Fibroblast of peridontal ligament (primary cell): ENCODE results near the gene POU6F1.
"Not testable (repeated sequence)": the region's sequence is repeated elsewhere in the genome, so short reads cannot be mapped to it uniquely, and the experiment has no call there.

Experiments used
- DNase-seq: peaks from one replicate; pipeline ENCODE4 v3.0.0-alpha.2; 2010; ENCODE audit errors: extremely low read depth

POU6F1 gene, protein sequence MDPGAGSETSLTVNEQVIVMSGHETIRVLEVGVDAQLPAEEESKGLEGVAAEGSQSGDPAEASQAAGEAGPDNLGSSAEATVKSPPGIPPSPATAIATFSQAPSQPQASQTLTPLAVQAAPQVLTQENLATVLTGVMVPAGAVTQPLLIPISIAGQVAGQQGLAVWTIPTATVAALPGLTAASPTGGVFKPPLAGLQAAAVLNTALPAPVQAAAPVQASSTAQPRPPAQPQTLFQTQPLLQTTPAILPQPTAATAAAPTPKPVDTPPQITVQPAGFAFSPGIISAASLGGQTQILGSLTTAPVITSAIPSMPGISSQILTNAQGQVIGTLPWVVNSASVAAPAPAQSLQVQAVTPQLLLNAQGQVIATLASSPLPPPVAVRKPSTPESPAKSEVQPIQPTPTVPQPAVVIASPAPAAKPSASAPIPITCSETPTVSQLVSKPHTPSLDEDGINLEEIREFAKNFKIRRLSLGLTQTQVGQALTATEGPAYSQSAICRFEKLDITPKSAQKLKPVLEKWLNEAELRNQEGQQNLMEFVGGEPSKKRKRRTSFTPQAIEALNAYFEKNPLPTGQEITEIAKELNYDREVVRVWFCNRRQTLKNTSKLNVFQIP

GRCh38 chr12:51217968-51218606 is at the start of gene POU6F1:
TSS of gene POU6F1 (minus strand) at chr12:51218062. CDS start at chr12:51206836, 11,226 bp downstream.
- DNase-seq: peak; percentile 81

- DNase-seq: no peak
Observed at GRCh38 chr12:51265024-51265423, 47.2 kb upstream of the POU6F1 start.

GRCh38 chr12:51264297-51264696 is 46.4 kb upstream of the POU6F1 start:
- DNase-seq: no peak

GRCh38 chr12:51263341-51263740 is 45.5 kb upstream of the POU6F1 start:
- no peak for DNase-seq

DNA sequence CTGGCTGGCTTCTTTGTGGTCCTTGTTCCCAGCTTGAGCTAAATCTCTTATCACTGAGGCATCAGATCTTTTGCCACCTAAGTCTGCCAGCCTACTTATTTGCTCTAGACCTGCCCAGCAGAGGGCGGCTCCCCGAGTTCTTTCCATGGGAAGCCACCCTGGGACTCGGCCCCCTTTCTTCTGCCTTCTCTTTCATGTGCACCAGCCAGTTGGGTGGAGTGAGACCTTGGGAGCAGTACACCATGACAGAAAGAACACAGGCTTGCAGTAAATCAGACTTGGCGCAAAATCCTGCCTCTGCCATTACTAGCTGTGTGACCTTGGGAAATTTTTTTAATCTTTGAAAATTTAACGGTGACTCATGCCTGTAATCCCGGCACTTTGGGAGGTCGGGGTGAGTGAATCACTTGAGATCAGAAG is 44.9 kb upstream of the POU6F1 start:
- DNase-seq: peak; percentile 65

- not testable (repeated sequence) for DNase-seq
Observed at GRCh38 chr12:51259600-51259999, 41.7 kb upstream of the POU6F1 start.

DNA sequence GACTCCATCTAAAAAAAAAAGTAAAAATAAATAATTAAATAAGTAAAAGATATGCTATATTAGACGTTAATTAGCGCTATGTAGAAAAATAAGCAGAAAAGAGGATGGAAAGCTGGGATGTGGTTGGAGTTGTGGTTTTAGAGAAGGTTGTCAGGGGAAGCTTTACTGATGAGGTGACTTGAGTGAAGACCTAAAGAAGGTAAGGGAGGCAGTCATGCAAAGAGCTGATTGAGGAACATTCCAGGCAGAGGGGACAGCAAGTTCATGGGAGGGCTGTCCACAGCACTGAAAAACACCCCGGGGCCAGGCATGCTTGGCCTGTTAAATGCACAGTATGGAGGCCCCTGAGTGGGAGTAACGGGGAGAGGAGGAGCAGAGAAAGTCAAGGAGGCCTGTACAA is 36.7 kb upstream of the POU6F1 start:
- no peak for DNase-seq

- no peak for DNase-seq
Observed at GRCh38 chr12:51253276-51253675, 35.4 kb upstream of the POU6F1 start.

DNA sequence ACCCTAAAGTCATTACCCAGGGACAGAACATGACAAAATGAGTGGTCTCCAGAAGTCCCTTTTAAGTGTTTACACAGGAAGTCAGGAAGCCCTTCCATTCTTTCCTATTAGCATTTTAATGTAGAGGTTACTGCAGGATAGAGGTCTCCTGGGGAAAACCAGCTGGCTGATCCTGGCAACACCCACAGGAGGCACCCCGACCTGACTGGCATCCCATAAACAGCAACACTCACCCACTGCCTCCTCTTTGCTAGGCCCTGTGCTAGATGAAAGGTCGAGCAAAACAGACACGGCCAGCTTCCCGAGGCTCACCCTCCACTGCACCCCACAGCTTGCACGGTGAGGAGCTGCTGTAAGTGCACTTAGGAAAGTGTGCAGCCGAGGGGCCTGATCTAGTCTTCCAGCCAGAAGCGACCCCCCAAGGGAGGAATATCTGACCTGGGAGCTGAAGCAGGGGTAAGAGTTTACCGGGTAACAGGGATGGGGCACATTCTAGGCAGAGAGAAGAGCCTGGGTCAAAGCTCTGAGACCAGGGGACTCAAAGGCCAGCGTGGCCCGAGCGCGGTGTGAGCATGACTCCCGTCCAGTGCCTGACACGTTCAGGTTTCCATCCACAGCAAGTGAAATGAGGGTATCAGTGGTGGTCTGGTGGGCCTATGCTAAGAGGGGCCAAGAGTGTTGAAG is 29.8 kb upstream of the POU6F1 start:
- DNase-seq: no peak

DNA sequence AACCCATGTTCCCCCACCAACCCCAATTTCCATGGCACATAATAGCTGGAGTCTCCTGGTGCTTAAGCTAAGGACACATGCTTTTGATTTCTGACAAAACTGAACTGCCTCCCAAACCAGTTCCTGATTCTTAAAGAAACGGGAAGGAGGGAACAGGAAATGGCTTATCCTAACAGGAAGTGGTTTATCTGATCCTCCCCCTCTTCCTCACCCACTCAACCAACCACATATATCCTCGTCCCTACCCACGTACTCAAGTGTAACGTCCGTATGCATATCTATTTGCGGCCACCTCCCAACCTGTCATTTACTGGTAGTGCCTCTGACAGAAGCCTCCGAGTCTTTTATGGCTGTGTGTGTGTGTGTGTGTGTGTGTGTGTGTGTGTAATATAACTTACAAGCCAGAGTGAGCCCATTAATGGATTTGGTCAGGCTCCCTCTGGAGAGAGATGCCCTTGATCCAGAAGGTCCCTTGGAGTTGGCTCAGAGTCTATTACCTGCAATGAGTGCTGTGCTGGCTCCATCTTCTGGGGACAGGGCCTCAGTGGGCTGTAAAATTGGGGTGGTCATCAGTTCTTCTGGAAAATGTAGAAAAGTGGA is 28.5 kb upstream of the POU6F1 start:
- DNase-seq: peak; percentile 64

DNA sequence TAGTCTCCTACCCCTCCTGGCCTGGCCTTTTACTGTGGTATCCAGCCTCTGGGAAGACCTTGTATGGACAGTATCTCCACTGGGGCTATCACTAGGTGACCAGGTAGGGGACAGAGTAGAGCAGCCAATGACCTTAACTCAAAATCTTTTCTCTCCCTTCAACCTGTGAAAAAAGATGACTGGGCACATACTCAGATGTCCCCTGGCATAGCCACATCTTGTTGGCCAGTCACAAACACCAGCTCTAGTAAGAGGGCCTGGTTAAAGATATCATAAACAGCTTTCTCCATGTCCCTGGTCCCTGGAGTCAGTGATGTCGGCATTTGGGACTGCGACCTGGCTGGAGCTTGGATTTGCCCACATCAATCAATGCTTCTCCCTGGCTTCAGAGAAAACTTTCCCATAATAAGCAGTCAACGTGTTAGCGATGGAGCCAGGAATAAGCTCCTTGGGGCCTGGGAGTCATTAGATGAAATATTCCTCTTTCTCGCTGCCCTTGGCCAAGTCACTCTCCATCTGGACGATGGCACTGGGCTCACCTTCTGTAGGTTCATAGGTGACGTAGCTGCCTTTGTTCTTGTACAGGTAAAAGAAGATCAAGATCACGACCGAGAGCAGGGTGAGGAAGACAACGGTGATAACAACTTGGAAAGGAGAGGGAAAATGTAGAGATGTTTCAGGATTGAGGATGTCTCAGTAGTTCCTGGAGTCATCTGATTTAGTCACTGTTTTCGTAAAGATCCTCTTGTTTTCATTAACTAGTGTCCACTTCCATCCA is 27.8 kb upstream of the POU6F1 start:
- DNase-seq: no peak

DNA sequence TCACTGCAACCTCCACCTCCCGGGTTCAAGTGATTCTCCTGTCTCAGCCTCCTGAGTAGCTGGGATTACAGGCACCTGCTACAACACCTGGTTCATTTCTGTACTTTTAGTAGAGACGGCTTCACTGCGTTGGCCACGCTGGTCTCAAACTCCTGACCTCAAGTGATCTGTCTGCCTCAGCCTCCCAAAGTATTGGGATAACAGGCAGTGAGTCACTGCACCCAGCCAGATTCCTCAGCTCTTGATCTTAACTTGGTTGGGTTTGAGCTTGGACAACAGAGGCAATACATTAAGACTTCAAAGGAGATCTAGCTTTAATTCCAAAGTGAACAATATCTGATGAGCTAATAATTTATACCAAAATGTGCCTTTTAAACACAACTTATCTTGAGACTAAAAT is 26.4 kb upstream of the POU6F1 start:
- peak; percentile 18 for DNase-seq

- no peak for DNase-seq
Observed at GRCh38 chr12:51242876-51243275, 25.0 kb upstream of the POU6F1 start.

- no peak for DNase-seq
Observed at GRCh38 chr12:51242120-51242519, 24.3 kb upstream of the POU6F1 start.

DNA sequence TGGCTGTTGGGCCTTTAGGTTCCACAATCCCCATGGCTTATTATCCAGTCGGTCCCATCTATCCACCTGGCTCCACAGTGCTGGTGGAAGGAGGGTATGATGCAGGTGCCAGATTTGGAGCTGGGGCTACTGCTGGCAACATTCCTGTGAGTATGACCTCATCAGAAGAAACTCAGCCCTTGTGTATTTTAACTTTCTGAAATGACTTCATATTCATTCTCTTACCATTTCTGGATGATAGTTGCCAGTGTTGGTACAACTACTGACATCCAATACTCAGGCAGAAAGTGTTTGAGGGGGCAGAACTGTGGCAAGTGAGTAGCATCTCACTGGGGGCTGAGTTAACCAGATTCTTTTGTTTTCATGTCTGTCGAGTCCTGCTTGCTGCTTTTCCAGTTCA is 23.1 kb upstream of the POU6F1 start:
- peak; percentile 68 for DNase-seq

GRCh38 chr12:51238510-51239334 is 20.9 kb upstream of the POU6F1 start, which contains the start of gene DAZAP2:
TSS of gene DAZAP2 (plus strand) at chr12:51238826. CDS start at chr12:51238908, 82 bp downstream.
- DNase-seq: peak; percentile 93

- no peak for DNase-seq
Observed at GRCh38 chr12:51238037-51238509, 20.2 kb upstream of the POU6F1 start.

DNA sequence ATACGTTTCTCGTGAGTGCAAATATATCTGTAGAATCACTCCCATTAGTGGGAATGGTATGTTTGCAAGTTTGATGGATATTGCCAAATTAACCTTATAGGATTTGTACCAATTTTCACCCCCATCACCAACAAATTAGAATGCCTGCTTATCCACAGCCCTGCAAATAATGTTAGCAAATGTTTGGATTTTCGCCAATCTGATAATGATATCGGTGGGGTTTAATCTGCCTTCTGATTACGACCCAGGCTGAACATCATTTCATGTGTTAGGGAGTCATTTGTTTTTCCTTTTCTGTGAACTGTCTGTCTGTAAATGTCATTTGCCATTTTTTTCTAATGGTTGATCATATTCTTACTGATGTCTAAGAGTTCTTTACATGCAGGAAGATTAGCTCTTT is 16.7 kb upstream of the POU6F1 start:
- no peak for DNase-seq

DNA sequence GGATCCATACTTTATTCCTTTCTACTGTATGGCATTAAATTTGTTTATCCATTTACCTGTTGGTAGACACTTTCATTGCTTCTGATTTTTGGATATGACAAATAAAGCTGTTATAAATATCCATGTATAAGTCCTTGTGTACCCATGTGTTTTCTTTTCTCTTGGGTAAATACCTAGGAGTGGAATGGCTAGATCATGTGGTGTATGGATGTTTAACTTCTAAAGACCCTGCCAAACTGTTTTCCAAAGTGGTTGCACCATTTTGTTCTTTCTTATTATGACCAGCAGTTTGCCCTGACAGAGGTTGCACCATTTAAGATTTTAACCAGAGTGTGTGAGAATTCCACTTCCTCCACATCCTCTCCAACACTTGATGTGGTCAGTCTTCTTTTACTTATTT is 14.8 kb upstream of the POU6F1 start:
- no peak for DNase-seq
